Large intestine (tissue), 3 donors: Measurements from ENCODE around the gene CALM1. TPM values are rescaled to one million over a fixed set of nuclear protein-coding genes. Genes with fewer than 3 reads are reported as not detected.
"Not testable (repeated sequence)": the region's sequence is repeated elsewhere in the genome, so short reads cannot be mapped to it uniquely, and the experiment has no call there.

Source experiments
- DNase-seq, 2 donors: peaks; one replicate each; pipeline versions ENCODE4 v3.0.0 to v3.0.0-alpha.2; 2013
- H3K27ac ChIP-seq: one replicate; pipeline ENCODE4 v1.5.1; 2013; ENCODE audit warnings: low read length
- H3K27me3 ChIP-seq: 2 replicates; pipeline ENCODE4 v1.6.1; 2013; ENCODE audit warnings: low read length; ENCODE audit not compliant: control insufficient read depth, insufficient read depth
- H3K36me3 ChIP-seq: 2 replicates; pipeline ENCODE4 v1.6.1; 2013; ENCODE audit warnings: low read length; ENCODE audit not compliant: control insufficient read depth, insufficient read depth
- H3K4me1 ChIP-seq: one replicate; pipeline ENCODE4 v1.6.1; 2013; ENCODE audit warnings: low read length; ENCODE audit not compliant: control insufficient read depth, insufficient read depth
- H3K4me3 ChIP-seq: one replicate; pipeline ENCODE4 v1.5.1; 2013; ENCODE audit warnings: low read length
- H3K9me3 ChIP-seq: one replicate; pipeline ENCODE4 v1.6.1; 2013; ENCODE audit warnings: mild to moderate bottlenecking, low read depth, low read length, moderate library complexity; ENCODE audit not compliant: control insufficient read depth
- WGBS: methylation state at CpG from one replicate; pipeline ENCODE4 v1.1.5; 2013; ENCODE audit warnings: low lambda C conversion rate; ENCODE audit not compliant: insufficient coverage; 5-methylcytosine and 5-hydroxymethylcytosine counted together
- polyA plus RNA-seq: library from polyadenylated mRNA; unstranded; fragments of 120-200 nt; gene quantifications from one replicate; pipeline ENCODE4 v1.2.1, GENCODE V29; 2013

Gene CALM1
- polyA plus RNA-seq, 1 donor: 613 TPM

- peaks cover 45% of the 10 kb centered on the region for H3K4me1 ChIP-seq
- no peaks in the 10 kb centered on the region for H3K9me3 ChIP-seq
- peak; percentile 57 to 87 for DNase-seq
- no peaks in the 10 kb centered on the region for H3K27me3 ChIP-seq
- peak overlapping the region; percentile 69 for H3K4me3 ChIP-seq
- H3K27ac ChIP-seq: peak overlapping the region; percentile 99
- WGBS: no CpG with 5 or more reads among the region's 34 CpGs
- H3K36me3 ChIP-seq: no peaks in the 10 kb centered on the region
Observed at GRCh38 chr14:90382491-90383125, 14.2 kb upstream of the CALM1 start.

GRCh38 chr14:90383126-90383730, 13.6 kb upstream of the CALM1 start:
- H3K4me3 ChIP-seq: peak overlapping the region; percentile 69
- H3K36me3 ChIP-seq: no peaks in the 10 kb centered on the region
- no peaks in the 10 kb centered on the region for H3K9me3 ChIP-seq
- no peaks in the 10 kb centered on the region for H3K27me3 ChIP-seq
- DNase-seq: peak; percentile 100
- peaks cover 50% of the 10 kb centered on the region for H3K4me1 ChIP-seq
- whole genome bisulfite sequencing: no CpG with 5 or more reads among the region's 62 CpGs
- peak overlapping the region; percentile 99 for H3K27ac ChIP-seq

GRCh38 chr14:90383731-90384542, 12.9 kb upstream of the CALM1 start:
- Histone ChIP-seq H3K36me3 (no peaks in the 10 kb centered on the region), H3K9me3 (no peaks in the 10 kb centered on the region), H3K4me1 (peaks cover 51% of the 10 kb centered on the region), H3K4me3 (peak overlapping the region; percentile 57), H3K27me3 (no peaks in the 10 kb centered on the region), H3K27ac (peak overlapping the region; percentile 99)
- WGBS: no CpG with 5 or more reads among the region's 37 CpGs
- DNase-seq: peak; percentile 48 to 81

- 20% methylated on average over 1 of the region's 3 CpGs for WGBS
- Histone ChIP-seq H3K36me3 (no peaks in the 10 kb centered on the region), H3K27ac (peak overlapping the region; percentile 99), H3K9me3 (no peaks in the 10 kb centered on the region), H3K4me1 (peaks cover 51% of the 10 kb centered on the region), H3K4me3 (no peak overlapping the region), H3K27me3 (no peaks in the 10 kb centered on the region)
- DNase-seq: peak in 1 of 2 donors; percentile 68
Observed at GRCh38 chr14:90384543-90384911, 12.3 kb upstream of the CALM1 start.

- 100% methylated on average over 1 of the region's 2 CpGs for WGBS
- Histone ChIP-seq H3K27me3 (no peaks in the 10 kb centered on the region), H3K27ac (no peak overlapping the region), H3K4me3 (no peak overlapping the region), H3K9me3 (no peaks in the 10 kb centered on the region), H3K36me3 (no peaks in the 10 kb centered on the region), H3K4me1 (peaks cover 41% of the 10 kb centered on the region)
- DNase-seq: no peak
Observed at GRCh38 chr14:90386321-90386720, 10.5 kb upstream of the CALM1 start.

GRCh38 chr14:90387206-90387760, 9.5 kb upstream of the CALM1 start:
- 39% methylated on average over 2 of the region's 2 CpGs for WGBS
- no peaks in the 10 kb centered on the region for H3K27me3 ChIP-seq
- no peaks in the 10 kb centered on the region for H3K36me3 ChIP-seq
- no peaks in the 10 kb centered on the region for H3K9me3 ChIP-seq
- H3K4me3 ChIP-seq: no peak overlapping the region
- peak in 1 of 2 donors; percentile 64 for DNase-seq
- H3K4me1 ChIP-seq: peaks cover 32% of the 10 kb centered on the region
- peak overlapping the region; percentile 30 for H3K27ac ChIP-seq

GRCh38 chr14:90388437-90388836, 8.4 kb upstream of the CALM1 start:
- H3K27ac ChIP-seq: peak overlapping the region; percentile 11
- no peak overlapping the region for H3K4me3 ChIP-seq
- no CpG with 5 or more reads among the region's 4 CpGs for WGBS
- H3K9me3 ChIP-seq: no peaks in the 10 kb centered on the region
- H3K27me3 ChIP-seq: no peaks in the 10 kb centered on the region
- peaks cover 32% of the 10 kb centered on the region for H3K4me1 ChIP-seq
- DNase-seq: peak; percentile 64 to 73
- H3K36me3 ChIP-seq: no peaks in the 10 kb centered on the region

GRCh38 chr14:90388982-90389381, 7.8 kb upstream of the CALM1 start:
- Histone ChIP-seq H3K36me3 (no peaks in the 10 kb centered on the region), H3K27ac (no peak overlapping the region), H3K4me3 (no peak overlapping the region), H3K4me1 (peaks cover 29% of the 10 kb centered on the region), H3K27me3 (no peaks in the 10 kb centered on the region), H3K9me3 (no peaks in the 10 kb centered on the region)
- WGBS: no CpG with 5 or more reads among the region's 1 CpG
- no peak for DNase-seq

GRCh38 chr14:90393966-90394365, 2.9 kb upstream of the CALM1 start:
- H3K27me3 ChIP-seq: no peaks in the 10 kb centered on the region
- no peaks in the 10 kb centered on the region for H3K4me1 ChIP-seq
- DNase-seq: no peak
- H3K27ac ChIP-seq: no peak overlapping the region
- no peaks in the 10 kb centered on the region for H3K36me3 ChIP-seq
- H3K9me3 ChIP-seq: no peaks in the 10 kb centered on the region
- WGBS: 80% methylated on average over 1 of the region's 3 CpGs
- no peak overlapping the region for H3K4me3 ChIP-seq

- no CpG with 5 or more reads among the region's 8 CpGs for WGBS
- H3K4me3 ChIP-seq, H3K4me1 ChIP-seq, DNase-seq, H3K36me3 ChIP-seq, H3K27me3 ChIP-seq, H3K27ac ChIP-seq, H3K9me3 ChIP-seq: not testable (repeated sequence)
Observed at GRCh38 chr14:90394782-90395181, 2.0 kb upstream of the CALM1 start.
